Gastrocnemius medialis (tissue), 4 donors: ENCODE results near the gene INSIG1. TPM values are rescaled to one million over a fixed set of nuclear protein-coding genes. Genes with fewer than 3 reads are reported as not detected.

Source experiments
- ATAC-seq, 2 donors: fragments of 150-250 bp; one replicate each; pipeline ENCODE4 v1.9.1; 2016
- DNase-seq, 2 donors: peaks; one replicate each; pipeline ENCODE4 v3.0.0-alpha.2; 2019
- H3K27ac ChIP-seq, 4 donors: fragments of 200-600 bp; sonication (generic); 1 replicate in 1 of 4; 2 replicates in 3 of 4; pipeline ENCODE4 v1.5.1; 2016 to 2018; ENCODE audit warnings: mild to moderate bottlenecking in 2 of 4, moderate library complexity in 1 of 4
- H3K27me3 ChIP-seq, 3 donors: fragments of 200-600 bp; sonication (generic) in 2 of 3; 1 replicate in 1 of 3; 2 replicates in 2 of 3; pipeline versions ENCODE4 v1.5.1 to v1.6.0; 2016 to 2019; ENCODE audit warnings: mild to moderate bottlenecking in 1 of 3, moderate library complexity in 1 of 3
- H3K36me3 ChIP-seq, 2 donors: fragments of 200-600 bp; sonication (generic) in 1 of 2; one replicate each; pipeline ENCODE4 v1.5.1; 2017 to 2018
- H3K4me1 ChIP-seq, 2 donors: fragments of 200-600 bp; sonication (generic) in 1 of 2; one replicate each; pipeline ENCODE4 v1.5.1; 2016 to 2017; ENCODE audit warnings: mild to moderate bottlenecking in 2 of 2
- H3K4me3 ChIP-seq, 4 donors: fragments of 200-600 bp; sonication (generic) in 3 of 4; 1 replicate in 1 of 4; 2 replicates in 3 of 4; pipeline ENCODE4 v1.5.1; 2016 to 2019; ENCODE audit warnings: mild to moderate bottlenecking in 2 of 4
- H3K9me3 ChIP-seq, 3 donors: fragments of 200-600 bp; sonication (generic) in 2 of 3; 1 replicate in 1 of 3; 2 replicates in 2 of 3; pipeline ENCODE4 v1.5.1; 2016 to 2019
- CTCF ChIP-seq, 5 experiments: fragments of 450-650 bp in 3 of 5; fragments of 200-600 bp in 2 of 5; sonication (generic) in 2 of 5; IDR thresholded peaks in 4 of 5; conservative IDR thresholded peaks in 1 of 5; 1 replicate in 4 of 5; 2 replicates in 1 of 5; pipeline ENCODE4 v1.5.1; 2016 to 2019; ENCODE audit warnings: antibody characterized with exemption in 5 of 5, mild to moderate bottlenecking in 3 of 5, moderate library complexity in 3 of 5
- POLR2A ChIP-seq, 2 donors: fragments of 450-650 bp; IDR thresholded peaks; one replicate each; pipeline ENCODE4 v1.6.1; 2017; ENCODE audit warnings: antibody characterized with exemption in 2 of 2, mild to moderate bottlenecking in 2 of 2, moderate library complexity in 2 of 2
- in situ Hi-C, 4 donors: fragments of 200-750 bp; cut with MboI; loops; one replicate each; pipeline versions ENCODE4 v1.15.0 to v1.8.0; 2017; ENCODE audit warnings: low sequenced_read_pairs in 4 of 4
- intact Hi-C: fragments of 100-400 bp; cut with DNase I; formaldehyde crosslinking; loops from one replicate; pipeline ENCODE4 v1.15.1; 2023; ENCODE audit warnings: low total_unique reads
- total RNA-seq, 4 donors: library from RNA; depleted of rRNA; stranded (reverse); fragments of >200 nt; gene quantifications; one replicate each; pipeline versions ENCODE4 v1.1.0 to v1.2.3, GENCODE V29; 2016

Gene INSIG1
- total RNA-seq, 4 donors from 2014 or later, result 11.1 to 15.9 (median 14.0) TPM

DNA sequence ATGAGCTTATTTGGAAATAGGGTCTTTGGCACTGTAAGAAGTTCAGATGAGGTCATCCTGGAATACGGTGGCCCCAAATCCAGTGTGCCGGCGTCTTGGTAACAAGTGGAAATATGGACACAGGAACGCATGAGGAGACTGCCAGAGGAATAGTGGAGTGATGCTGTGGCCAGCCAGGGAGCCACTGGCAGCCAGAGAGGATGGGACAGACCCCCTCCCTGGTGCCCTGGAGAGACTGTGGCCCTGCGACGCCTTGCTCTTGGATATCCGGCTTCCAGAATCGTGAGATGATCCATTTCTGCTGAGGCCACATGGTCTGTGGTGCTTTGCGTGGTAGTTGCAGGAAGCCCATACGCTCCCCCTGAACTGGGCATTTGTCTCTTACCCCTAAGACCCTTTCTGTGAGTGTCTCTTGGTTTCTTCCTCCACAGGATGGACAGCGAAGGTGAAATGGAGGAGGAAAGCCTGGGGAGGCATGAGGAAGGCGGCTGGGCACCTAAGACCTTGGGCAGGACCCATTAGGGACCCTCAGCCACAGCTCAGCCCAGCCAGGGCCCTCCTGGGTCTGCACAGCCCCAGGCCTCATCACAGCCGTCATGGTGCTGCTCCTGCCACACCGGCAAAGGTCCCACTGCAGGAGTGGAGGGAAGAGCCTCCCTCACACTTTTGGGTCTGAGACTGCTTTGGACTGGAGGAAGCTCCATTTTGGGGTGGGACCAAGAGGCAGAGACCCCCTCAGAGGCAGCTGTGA, 53.6 kb downstream of the INSIG1 start:
- Histone ChIP-seq H3K4me1 (no peaks in the 10 kb centered on the region), H3K4me3 (no peak overlapping the region), H3K27me3 (peaks cover 21 to 53% (median 34%) of the 10 kb centered on the region in 3 donors), H3K9me3 (no peaks in the 10 kb centered on the region), H3K36me3 (no peaks in the 10 kb centered on the region), H3K27ac (no peak overlapping the region)
- intact Hi-C loops, result no loop called here
- DNase-seq (no peak), ATAC-seq (no peak)
- no peak for TF ChIP-seq POLR2A (IDR thresholded peaks at IDR 0.05)
- in situ Hi-C loops, result loop anchor here in 1 of 4 donors (10.0 kb wide), 1 partner anchor 166 kb away; no protein-coding TSS in a partner anchor

- intact Hi-C loops, result no loop called here
- in situ Hi-C loops, result loop anchor here in 1 of 4 donors (10.0 kb wide), 1 partner anchor 167 kb away; no protein-coding TSS in a partner anchor
Observed at GRCh38 chr7:155352076-155352752, 54.5 kb downstream of the INSIG1 start.

GRCh38 chr7:155352753-155353115, 55.1 kb downstream of the INSIG1 start:
- in situ Hi-C loops, result loop anchor here in 1 of 4 donors (10.0 kb wide), 1 partner anchor 168 kb away; no protein-coding TSS in a partner anchor

More at GRCh38 chr7:155352076-155352752, 54.5 kb downstream of the INSIG1 start:
- H3K9me3 ChIP-seq, result no peaks in the 10 kb centered on the region
- TF ChIP-seq CTCF (IDR thresholded peaks at IDR 0.05 in 4 of 5, conservative IDR thresholded peaks at IDR 0.05 in 1 of 5), result no peak
- no peak for TF ChIP-seq POLR2A (IDR thresholded peaks at IDR 0.05)
- no peak overlapping the region for H3K27ac ChIP-seq
- DNase-seq, result no peak
- peaks cover 22 to 51% (median 42%) of the 10 kb centered on the region in 3 donors for H3K27me3 ChIP-seq
- no peak for ATAC-seq
- no peaks in the 10 kb centered on the region for H3K4me1 ChIP-seq
- no peak overlapping the region for H3K4me3 ChIP-seq
- H3K36me3 ChIP-seq, result no peaks in the 10 kb centered on the region

DNA sequence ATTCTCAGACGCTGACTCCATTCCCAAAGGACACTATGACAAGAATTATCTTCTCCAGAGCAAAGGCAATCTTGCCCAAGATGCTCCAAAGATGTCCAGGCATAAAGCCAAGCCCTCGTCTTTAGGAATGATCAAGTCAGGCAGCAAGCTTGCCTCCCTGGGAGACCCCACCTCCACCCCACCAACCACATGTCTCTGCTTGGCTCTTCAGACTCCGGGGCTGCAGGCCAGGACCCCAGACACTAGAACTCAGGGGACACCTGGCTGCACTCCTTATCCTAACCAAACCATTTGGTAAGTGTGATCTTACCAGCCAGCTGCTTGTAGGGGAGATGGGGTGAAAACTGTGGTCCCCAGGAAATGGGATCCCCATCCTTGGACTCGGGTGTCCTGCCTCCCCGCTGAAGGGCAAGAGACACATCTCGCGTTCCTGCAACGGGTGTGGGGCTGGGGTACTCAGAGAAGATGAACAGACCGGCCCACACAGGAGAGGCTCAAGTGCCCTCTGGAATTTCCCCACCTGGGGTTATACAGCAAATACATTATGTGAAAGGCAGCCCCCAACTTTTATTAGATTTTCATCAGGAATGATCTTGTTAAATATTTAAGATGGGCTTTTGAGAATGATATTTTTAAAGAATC, 55.7 kb downstream of the INSIG1 start:
- Histone ChIP-seq H3K36me3 (no peaks in the 10 kb centered on the region), H3K27ac (no peak overlapping the region), H3K9me3 (no peaks in the 10 kb centered on the region), H3K4me1 (no peaks in the 10 kb centered on the region), H3K27me3 (peaks cover 31 to 57% (median 53%) of the 10 kb centered on the region in 3 donors), H3K4me3 (no peak overlapping the region)
- intact Hi-C loops, result no loop called here
- TF ChIP-seq POLR2A (IDR thresholded peaks at IDR 0.05) (no peak), CTCF (IDR thresholded peaks at IDR 0.05 in 4 of 5, conservative IDR thresholded peaks at IDR 0.05 in 1 of 5) (no peak)
- in situ Hi-C loops, result loop anchor here in 1 of 4 donors (10.0 kb wide), 1 partner anchor 169 kb away; no protein-coding TSS in a partner anchor
- DNase-seq, result no peak
- ATAC-seq, result no peak

More at GRCh38 chr7:155352753-155353115, 55.1 kb downstream of the INSIG1 start:
- peaks cover 25 to 51% (median 46%) of the 10 kb centered on the region in 3 donors for H3K27me3 ChIP-seq
- H3K27ac ChIP-seq, result no peak overlapping the region
- no peaks in the 10 kb centered on the region for H3K4me1 ChIP-seq
- TF ChIP-seq POLR2A (IDR thresholded peaks at IDR 0.05), result no peak
- H3K4me3 ChIP-seq, result no peak overlapping the region
- no peaks in the 10 kb centered on the region for H3K9me3 ChIP-seq
- intact Hi-C loops, result no loop called here
- DNase-seq, result no peak
- ATAC-seq, result no peak
- no peaks in the 10 kb centered on the region for H3K36me3 ChIP-seq

- intact Hi-C loops, result no loop called here
- Histone ChIP-seq H3K9me3 (no peaks in the 10 kb centered on the region), H3K36me3 (no peaks in the 10 kb centered on the region), H3K4me3 (no peak overlapping the region), H3K27me3 (peaks cover 35 to 63% (median 50%) of the 10 kb centered on the region in 3 donors), H3K4me1 (no peaks in the 10 kb centered on the region), H3K27ac (no peak overlapping the region)
- TF ChIP-seq POLR2A (IDR thresholded peaks at IDR 0.05) (no peak), CTCF (IDR thresholded peaks at IDR 0.05 in 4 of 5, conservative IDR thresholded peaks at IDR 0.05 in 1 of 5) (no peak)
- ATAC-seq (no peak), DNase-seq (no peak)
- in situ Hi-C loops, result loop anchor here in 1 of 4 donors (10.0 kb wide), 1 partner anchor 170 kb away; no protein-coding TSS in a partner anchor
Observed at GRCh38 chr7:155354371-155355048, 56.8 kb downstream of the INSIG1 start.
